ENCODE measurements around the gene ERICH3. TPM values are rescaled to one million over a fixed set of nuclear protein-coding genes. Genes with fewer than 3 reads are reported as not detected.

Gene ERICH3
- total RNA-seq, 1 donor from 2014 or later: 0.24 TPM

- Mint-ChIP-seq H3K36me3 (no peaks in the 10 kb centered on the region), H3K4me3 (no peak overlapping the region), H3K9me3 (peaks cover 4% of the 10 kb centered on the region), H3K4me1 (ENCODE audit: unreplicated experiment) (no peaks in the 10 kb centered on the region), H3K27me3 (peaks cover 3% of the 10 kb centered on the region), H3K27ac (no peak overlapping the region)
- TF ChIP-seq, protein P1, sequence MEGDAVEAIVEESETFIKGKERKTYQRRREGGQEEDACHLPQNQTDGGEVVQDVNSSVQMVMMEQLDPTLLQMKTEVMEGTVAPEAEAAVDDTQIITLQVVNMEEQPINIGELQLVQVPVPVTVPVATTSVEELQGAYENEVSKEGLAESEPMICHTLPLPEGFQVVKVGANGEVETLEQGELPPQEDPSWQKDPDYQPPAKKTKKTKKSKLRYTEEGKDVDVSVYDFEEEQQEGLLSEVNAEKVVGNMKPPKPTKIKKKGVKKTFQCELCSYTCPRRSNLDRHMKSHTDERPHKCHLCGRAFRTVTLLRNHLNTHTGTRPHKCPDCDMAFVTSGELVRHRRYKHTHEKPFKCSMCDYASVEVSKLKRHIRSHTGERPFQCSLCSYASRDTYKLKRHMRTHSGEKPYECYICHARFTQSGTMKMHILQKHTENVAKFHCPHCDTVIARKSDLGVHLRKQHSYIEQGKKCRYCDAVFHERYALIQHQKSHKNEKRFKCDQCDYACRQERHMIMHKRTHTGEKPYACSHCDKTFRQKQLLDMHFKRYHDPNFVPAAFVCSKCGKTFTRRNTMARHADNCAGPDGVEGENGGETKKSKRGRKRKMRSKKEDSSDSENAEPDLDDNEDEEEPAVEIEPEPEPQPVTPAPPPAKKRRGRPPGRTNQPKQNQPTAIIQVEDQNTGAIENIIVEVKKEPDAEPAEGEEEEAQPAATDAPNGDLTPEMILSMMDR (conservative IDR thresholded peaks at IDR 0.05): no peak
- DNase-seq (ENCODE audit: extremely low spot score, unreplicated experiment): no peak
These were observed 127.8 kb downstream of the ERICH3 start for GRCh38 chr1:74545821-74546220.

DNA sequence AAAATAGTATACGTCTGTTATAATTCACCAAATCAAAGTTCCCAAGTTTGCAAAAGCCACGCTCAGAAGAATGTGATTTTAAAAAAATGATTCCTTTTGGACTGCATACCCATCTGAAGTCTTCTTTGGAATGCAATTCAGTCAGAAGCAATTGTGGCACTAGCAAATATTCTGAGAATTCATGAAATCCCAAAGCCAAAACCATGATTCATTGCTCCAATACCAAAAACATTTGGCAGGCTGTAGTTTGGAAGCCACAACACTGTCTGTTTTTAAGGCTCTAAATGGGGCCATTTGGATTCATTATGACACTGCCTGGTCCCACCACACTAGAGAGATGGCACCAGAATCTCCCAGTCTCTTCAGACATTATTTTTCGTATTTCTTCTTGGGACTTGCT is 139.4 kb downstream of the ERICH3 start:
- Mint-ChIP-seq H3K9me3 (no peaks in the 10 kb centered on the region), H3K4me1 (ENCODE audit: unreplicated experiment) (no peaks in the 10 kb centered on the region), H3K36me3 (no peaks in the 10 kb centered on the region), H3K27me3 (peaks cover 2% of the 10 kb centered on the region), H3K4me3 (no peak overlapping the region), H3K27ac (no peak overlapping the region)
- DNase-seq (ENCODE audit: extremely low spot score, unreplicated experiment): no peak
- TF ChIP-seq, protein P1 (conservative IDR thresholded peaks at IDR 0.05): no peak

GRCh38 chr1:74531796-74532195 is 141.8 kb downstream of the ERICH3 start:
- TF ChIP-seq, protein P1 (conservative IDR thresholded peaks at IDR 0.05): no peak
- Mint-ChIP-seq H3K9me3 (no peaks in the 10 kb centered on the region), H3K27ac (no peak overlapping the region), H3K4me1 (ENCODE audit: unreplicated experiment) (no peaks in the 10 kb centered on the region), H3K27me3 (no peaks in the 10 kb centered on the region), H3K4me3 (no peak overlapping the region), H3K36me3 (no peaks in the 10 kb centered on the region)
- DNase-seq (ENCODE audit: extremely low spot score, unreplicated experiment): no peak

DNA sequence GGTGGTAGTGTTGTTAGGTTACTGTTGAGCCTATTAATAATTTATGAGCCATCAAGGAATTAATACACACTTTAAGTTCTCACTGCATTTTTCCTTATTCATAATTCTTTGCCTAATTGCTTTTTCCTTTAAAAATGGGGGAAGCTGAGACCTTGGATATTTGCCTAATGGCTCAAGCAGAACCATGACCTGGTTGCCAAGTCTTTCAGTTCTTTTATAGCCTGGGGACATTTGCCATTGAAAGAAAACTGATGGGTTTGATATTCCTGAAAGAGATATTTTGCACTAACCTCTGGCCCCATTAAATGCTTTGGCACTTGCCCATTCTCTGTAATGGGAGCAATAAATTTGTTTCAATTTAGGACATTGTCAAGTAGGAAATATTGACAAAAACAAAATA is 142.7 kb downstream of the ERICH3 start:
- Mint-ChIP-seq H3K27ac (no peak overlapping the region), H3K36me3 (no peaks in the 10 kb centered on the region), H3K27me3 (no peaks in the 10 kb centered on the region), H3K4me1 (ENCODE audit: unreplicated experiment) (no peaks in the 10 kb centered on the region), H3K9me3 (no peaks in the 10 kb centered on the region), H3K4me3 (no peak overlapping the region)
- TF ChIP-seq, protein P1 (conservative IDR thresholded peaks at IDR 0.05): no peak
- DNase-seq (ENCODE audit: extremely low spot score, unreplicated experiment): no peak

GRCh38 chr1:74528123-74528522 is 145.5 kb downstream of the ERICH3 start:
- H3K9me3 Mint-ChIP-seq: no peaks in the 10 kb centered on the region
- H3K27me3 Mint-ChIP-seq: no peaks in the 10 kb centered on the region
- TF ChIP-seq, protein P1 (conservative IDR thresholded peaks at IDR 0.05): no peak
- no peak overlapping the region for H3K27ac Mint-ChIP-seq
- DNase-seq (ENCODE audit: extremely low spot score, unreplicated experiment): no peak
- no peaks in the 10 kb centered on the region for H3K4me1 Mint-ChIP-seq (ENCODE audit: unreplicated experiment)
- no peaks in the 10 kb centered on the region for H3K36me3 Mint-ChIP-seq
- no peak overlapping the region for H3K4me3 Mint-ChIP-seq

DNA sequence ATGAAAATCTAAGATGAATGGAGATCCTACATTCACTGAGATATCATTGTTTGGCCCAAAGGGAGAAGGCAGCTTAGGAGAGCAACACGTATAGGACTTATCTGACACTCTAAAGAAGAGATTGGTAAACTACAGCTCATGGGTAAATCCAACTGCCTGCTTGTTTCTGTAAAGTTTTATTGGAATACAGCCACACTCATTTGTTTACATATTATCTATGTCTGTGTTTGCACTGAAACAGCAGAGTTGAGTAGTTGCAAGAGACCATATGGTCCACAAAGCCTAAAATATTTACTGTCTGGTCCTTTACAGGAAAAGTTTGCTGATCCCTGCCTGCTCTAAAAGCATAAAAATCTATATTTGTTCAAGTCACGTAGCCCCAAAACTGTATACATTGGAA is 146.9 kb downstream of the ERICH3 start:
- peaks cover 2% of the 10 kb centered on the region for H3K27me3 Mint-ChIP-seq
- no peaks in the 10 kb centered on the region for H3K9me3 Mint-ChIP-seq
- no peak overlapping the region for H3K27ac Mint-ChIP-seq
- DNase-seq (ENCODE audit: extremely low spot score, unreplicated experiment): no peak
- peaks cover 9% of the 10 kb centered on the region for H3K4me1 Mint-ChIP-seq (ENCODE audit: unreplicated experiment)
- TF ChIP-seq, protein P1 (conservative IDR thresholded peaks at IDR 0.05): no peak
- no peaks in the 10 kb centered on the region for H3K36me3 Mint-ChIP-seq
- H3K4me3 Mint-ChIP-seq: no peak overlapping the region
